IMR-90 (cell line): ENCODE measurements around the gene ANKLE1. TPM values are rescaled to one million over a fixed set of nuclear protein-coding genes. Genes with fewer than 3 reads are reported as not detected.

Experiments
- ATAC-seq: fragments of 200-7000 bp; cut with Tn5 transposase; 2 replicates; pipeline ENCODE4 v1.9.1; 2020; ENCODE audit warnings: low read depth, mild to moderate bottlenecking, moderate library complexity
- BruUV-seq: library from RNA; stranded (reverse); fragments of 400-500 nt; replicated peaks from 2 replicates; lab custom pipeline; 2021; lab: Mats Ljungman, UMichigan
- CTCF ChIA-PET: fragments of 300-600 bp; formaldehyde crosslinking; extraction: SDS; loops from one replicate; lab custom pipeline; 2021; ENCODE audit warnings: antibody characterized with exemption; lab: Yijun Ruan, JAX
- POLR2A ChIA-PET: fragments of 300-600 bp; sonication (Branson Sonifier 250); formaldehyde crosslinking; loops from one replicate; lab custom pipeline; 2022; ENCODE audit warnings: antibody characterized with exemption; ENCODE audit not compliant: unreplicated experiment; lab: Charles Lee
- DNase-seq: peaks from one replicate; pipeline ENCODE4 v3.0.0; 2013
- H2AFZ ChIP-seq: replicated peaks from 2 replicates; pipeline ENCODE3; 2013; ENCODE audit warnings: low read length, mild to moderate bottlenecking; ENCODE audit not compliant: poor library complexity
- H2AK5ac ChIP-seq: 2 replicates; pipeline ENCODE4 v1.6.1; 2013; ENCODE audit warnings: low read depth, low read length, inconsistent platforms
- H2AK9ac ChIP-seq: replicated peaks from 2 replicates; pipeline ENCODE3; 2013; ENCODE audit warnings: mild to moderate bottlenecking, low read depth, low read length, moderate library complexity; ENCODE audit not compliant: poor library complexity
- H2BK120ac ChIP-seq: 2 replicates; pipeline ENCODE4 v1.6.1; 2013; ENCODE audit warnings: low read depth, low read length, inconsistent platforms
- H2BK15ac ChIP-seq: 3 replicates; pipeline ENCODE4 v1.6.1; 2013; ENCODE audit warnings: low read depth, low read length, inconsistent platforms
- H2BK20ac ChIP-seq: 2 replicates; pipeline ENCODE4 v1.6.1; 2013; ENCODE audit warnings: low read depth, mild to moderate bottlenecking, inconsistent platforms, low read length, moderate library complexity
- H2BK5ac ChIP-seq: 2 replicates; pipeline ENCODE4 v1.6.1; 2013; ENCODE audit warnings: mild to moderate bottlenecking, low read depth, low read length, inconsistent platforms; ENCODE audit not compliant: poor library complexity, severe bottlenecking
- H3K14ac ChIP-seq: replicated peaks from 2 replicates; pipeline ENCODE4 v1.6.1; 2013; ENCODE audit warnings: low read depth, low read length, inconsistent platforms
- H3K18ac ChIP-seq: 2 replicates; pipeline ENCODE4 v1.6.1; 2013; ENCODE audit warnings: low read depth, low read length, control low read depth
- H3K23ac ChIP-seq: 2 replicates; pipeline ENCODE4 v1.6.1; 2013; ENCODE audit warnings: low read depth, low read length, inconsistent platforms
- H3K27ac ChIP-seq: 2 replicates; pipeline ENCODE4 v1.5.1; 2013; ENCODE audit warnings: mild to moderate bottlenecking, control low read depth, low read length; ENCODE audit not compliant: insufficient read depth
- H3K27me3 ChIP-seq: 2 replicates; pipeline ENCODE4 v1.6.1; 2013; ENCODE audit warnings: low read length; ENCODE audit not compliant: control insufficient read depth, insufficient read depth
- H3K36me3 ChIP-seq: 2 replicates; pipeline ENCODE4 v1.6.1; 2013; ENCODE audit warnings: low read length, mixed read lengths; ENCODE audit not compliant: control insufficient read depth, insufficient read depth
- H3K4ac ChIP-seq: 2 replicates; pipeline ENCODE4 v1.6.1; 2013; ENCODE audit warnings: low read depth, low read length, inconsistent platforms
- H3K4me1 ChIP-seq: 2 replicates; pipeline ENCODE4 v1.6.1; 2013; ENCODE audit warnings: low read length, mixed read lengths; ENCODE audit not compliant: control insufficient read depth, insufficient read depth
- H3K4me2 ChIP-seq: 2 replicates; pipeline ENCODE4 v1.6.1; 2013; ENCODE audit warnings: low read depth, mild to moderate bottlenecking, control low read depth, low read length, moderate library complexity
- H3K4me3 ChIP-seq: 2 replicates; pipeline ENCODE4 v1.5.1; 2013; ENCODE audit warnings: low read depth, mild to moderate bottlenecking, control low read depth, low read length, moderate library complexity; ENCODE audit not compliant: insufficient read depth
- H3K56ac ChIP-seq: 2 replicates; pipeline ENCODE4 v1.6.1; 2013; ENCODE audit warnings: low read length, inconsistent platforms; ENCODE audit not compliant: insufficient read depth; ENCODE audit errors: extremely low read depth
- H3K79me1 ChIP-seq, 2 experiments: 2 replicates each; pipeline ENCODE4 v1.6.1; 2013; ENCODE audit warnings: low read length in 2 of 2, inconsistent platforms in 1 of 2, low read depth in 1 of 2
- H3K9ac ChIP-seq: 2 replicates; pipeline ENCODE4 v1.6.1; 2013; ENCODE audit warnings: low read depth, low read length, control low read depth
- H3K9me1 ChIP-seq: 2 replicates; pipeline ENCODE4 v1.6.1; 2013; ENCODE audit warnings: low read length, inconsistent platforms; ENCODE audit not compliant: insufficient read depth
- H3K9me3 ChIP-seq: 2 replicates; pipeline ENCODE4 v1.6.1; 2013; ENCODE audit warnings: low read length; ENCODE audit not compliant: control insufficient read depth, insufficient read depth
- H4K20me1 ChIP-seq: 2 replicates; pipeline ENCODE4 v1.6.1; 2013; ENCODE audit warnings: low read length, inconsistent platforms; ENCODE audit not compliant: insufficient read depth
- H4K5ac ChIP-seq: 2 replicates; pipeline ENCODE4 v1.6.1; 2013; ENCODE audit warnings: mild to moderate bottlenecking, low read depth, low read length, control low read depth
- H4K8ac ChIP-seq, 2 experiments: 2 replicates each; pipeline ENCODE4 v1.6.1; 2013; ENCODE audit warnings: low read depth in 2 of 2, low read length in 2 of 2, control low read depth in 1 of 2, inconsistent platforms in 1 of 2
- H4K91ac ChIP-seq: 2 replicates; pipeline ENCODE4 v1.6.1; 2013; ENCODE audit warnings: low read depth, low read length, inconsistent platforms; ENCODE audit not compliant: insufficient read depth
- CHD1 ChIP-seq: IDR thresholded peaks from 2 replicates; pipeline ENCODE4 v1.6.1; 2012; ENCODE audit warnings: low read depth, low read length, improper control_type of control experiment
- RFX5 ChIP-seq: IDR thresholded peaks from 2 replicates; pipeline ENCODE4 v1.8.0; 2012; ENCODE audit warnings: low read depth, mild to moderate bottlenecking, low read length, moderate library complexity
- WGBS, 2 experiments: methylation state at CpG; one replicate each; pipeline versions ENCODE4 v1.1.5 to v1.1.7; 2013; ENCODE audit warnings: missing lambda C conversion rate in 2 of 2; ENCODE audit not compliant: insufficient read length in 1 of 2; ENCODE audit errors: extremely low coverage in 2 of 2; 5-methylcytosine and 5-hydroxymethylcytosine counted together
- dilution Hi-C: fragments of 300-500 bp; cut with HindIII; formaldehyde crosslinking; loops from one replicate; pipeline ENCODE4 v1.14.3; 2018; ENCODE audit warnings: low sequenced_read_pairs; ENCODE audit not compliant: unreplicated experiment
- in situ Hi-C: fragments of 300-500 bp; cut with MboI; formaldehyde crosslinking; loops from 3 replicates; pipeline ENCODE4 v1.14.3; 2019; ENCODE audit warnings: low sequenced_read_pairs, inconsistent platforms, mixed read lengths
- intact Hi-C: fragments of 100-400 bp; cut with micrococcal nuclease; formaldehyde crosslinking; loops from 2 replicates; pipeline ENCODE4 v1.10.0; 2022
- polyA plus RNA-seq, 3 experiments: library from polyadenylated mRNA; depleted of rRNA; stranded (reverse); fragments of >200 nt; gene quantifications; 2 replicates each; pipeline ENCODE4 v1.2.3, GENCODE V29; 2012; ENCODE audit warnings: low replicate concordance in 1 of 3
- total RNA-seq: library from RNA; depleted of rRNA; stranded (reverse); fragments of >200 nt; gene quantifications from 2 replicates; pipeline ENCODE4 v1.2.3, GENCODE V29; 2012

ANKLE1 gene
- total and polyA plus RNA-seq, 2 of the 4 experiments (the other 2 are of a cell fraction): under 0.01 to 0.87 TPM

GRCh38 chr19:17256130-17256529 is 25.6 kb upstream of the ANKLE1 start:
- H2AFZ ChIP-seq: no peak overlapping the region
- no peaks in the 10 kb centered on the region for H3K36me3 ChIP-seq
- no peak overlapping the region for H3K9ac ChIP-seq
- H3K23ac ChIP-seq: no peak overlapping the region
- 69% methylated on average over 3 of the region's 3 CpGs; no CpG with 5 or more reads in 1 of the 2 experiments for WGBS, 2 experiments
- no peak overlapping the region for H4K8ac ChIP-seq
- no TSS peak for BruUV-seq
- DNase-seq (no peak), ATAC-seq (no peak)
- H3K27ac ChIP-seq: no peak overlapping the region
- no peak overlapping the region for H2BK20ac ChIP-seq
- no peak overlapping the region for H3K14ac ChIP-seq
- no peaks in the 10 kb centered on the region for H3K4me1 ChIP-seq
- CTCF ChIA-PET: interaction anchor here (0.5 kb wide), 1 partner anchor 106 kb away, joined by 5 read pairs; no protein-coding TSS in a partner anchor
- no peak overlapping the region for H2AK9ac ChIP-seq
- H2BK5ac ChIP-seq: no peak overlapping the region
- H3K4me2 ChIP-seq: no peak overlapping the region
- peaks cover 4% of the 10 kb centered on the region for H3K9me1 ChIP-seq
- TF ChIP-seq CHD1 (no peak), RFX5 (no peak)
- peaks cover 10% of the 10 kb centered on the region for H3K9me3 ChIP-seq
- no peaks in the 10 kb centered on the region; the same call in 1 of the 2 replicates for H3K27me3 ChIP-seq
- POLR2A ChIA-PET: no interaction called here
- no peak overlapping the region for H3K4ac ChIP-seq
- in situ Hi-C loops (no loop called here), intact Hi-C loops (no loop called here), dilution Hi-C loops (no loop called here)
- no peak overlapping the region for H3K56ac ChIP-seq
- H2BK120ac ChIP-seq: no peak overlapping the region
- no peak overlapping the region for H2AK5ac ChIP-seq
- H3K4me3 ChIP-seq: no peak overlapping the region
- no peaks in the 10 kb centered on the region; a peak in 1 of 4 replicates for H3K79me1 ChIP-seq
- no peak overlapping the region for H2BK15ac ChIP-seq
- no peak overlapping the region for H4K91ac ChIP-seq
- no peak overlapping the region for H4K5ac ChIP-seq
- no peak overlapping the region for H3K18ac ChIP-seq
- 0 out of 2 replicates have a peak, but pooled peaks cover 4% of the 10 kb centered on the region for H4K20me1 ChIP-seq
